Measurements from ENCODE around the gene CFAP298. TPM values are rescaled to one million over a fixed set of nuclear protein-coding genes. Genes with fewer than 3 reads are reported as not detected.

CFAP298 gene
- polyA plus RNA-seq, 1 donor from 2014 or later = 105 TPM

DNA sequence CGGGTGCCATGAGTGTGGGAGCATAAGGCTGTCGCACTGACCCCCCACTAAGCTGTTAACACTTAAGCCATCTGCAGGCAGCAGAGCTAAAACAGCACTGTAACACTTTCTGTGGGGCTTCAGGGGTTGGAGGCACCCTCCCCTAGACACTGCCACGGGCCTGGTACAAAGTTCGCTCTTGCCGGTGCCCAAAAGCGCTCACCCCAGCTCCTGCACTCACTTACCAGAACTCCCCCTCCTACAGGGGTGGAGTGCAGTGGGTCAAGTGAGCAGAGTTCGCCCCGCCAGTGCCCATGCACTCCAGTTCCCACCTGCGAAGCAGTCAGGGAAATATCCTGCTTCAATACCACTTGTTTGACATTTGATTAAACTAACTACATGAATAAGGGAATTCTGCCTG lies 46.3 kb upstream of the CFAP298 start:
- Histone ChIP-seq H3K36me3 (ENCODE audit: insufficient read depth, low read length) (peaks cover 14% of the 10 kb centered on the region), H3K9me2 (ENCODE audit: insufficient read depth, low read length) (no peaks in the 10 kb centered on the region), H3K27me3 (ENCODE audit: insufficient read depth, low read depth, low read length) (no peaks in the 10 kb centered on the region), H4K20me1 (ENCODE audit: insufficient read depth) (no peaks in the 10 kb centered on the region), H3K79me2 (replicated peaks; ENCODE audit: insufficient read depth, low read length) (no peaks in the 10 kb centered on the region), H3K4me2 (ENCODE audit: low read length) (no peak overlapping the region), H3K9me3 (ENCODE audit: low read length) (no peaks in the 10 kb centered on the region), H2AFZ (ENCODE audit: low read depth, low read length) (no peak overlapping the region), H3K9ac (ENCODE audit: low read length) (no peak overlapping the region), H3K27ac (ENCODE audit: low read length) (no peak overlapping the region), H3K4me3 (ENCODE audit: low read length) (no peak overlapping the region), H3F3A (ENCODE audit: insufficient read depth, low read length, poor library complexity, severe bottlenecking) (no peaks in the 10 kb centered on the region)
- TF ChIP-seq, protein P1, sequence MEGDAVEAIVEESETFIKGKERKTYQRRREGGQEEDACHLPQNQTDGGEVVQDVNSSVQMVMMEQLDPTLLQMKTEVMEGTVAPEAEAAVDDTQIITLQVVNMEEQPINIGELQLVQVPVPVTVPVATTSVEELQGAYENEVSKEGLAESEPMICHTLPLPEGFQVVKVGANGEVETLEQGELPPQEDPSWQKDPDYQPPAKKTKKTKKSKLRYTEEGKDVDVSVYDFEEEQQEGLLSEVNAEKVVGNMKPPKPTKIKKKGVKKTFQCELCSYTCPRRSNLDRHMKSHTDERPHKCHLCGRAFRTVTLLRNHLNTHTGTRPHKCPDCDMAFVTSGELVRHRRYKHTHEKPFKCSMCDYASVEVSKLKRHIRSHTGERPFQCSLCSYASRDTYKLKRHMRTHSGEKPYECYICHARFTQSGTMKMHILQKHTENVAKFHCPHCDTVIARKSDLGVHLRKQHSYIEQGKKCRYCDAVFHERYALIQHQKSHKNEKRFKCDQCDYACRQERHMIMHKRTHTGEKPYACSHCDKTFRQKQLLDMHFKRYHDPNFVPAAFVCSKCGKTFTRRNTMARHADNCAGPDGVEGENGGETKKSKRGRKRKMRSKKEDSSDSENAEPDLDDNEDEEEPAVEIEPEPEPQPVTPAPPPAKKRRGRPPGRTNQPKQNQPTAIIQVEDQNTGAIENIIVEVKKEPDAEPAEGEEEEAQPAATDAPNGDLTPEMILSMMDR (IDR thresholded peaks at IDR 0.05; ENCODE audit: poor library complexity, severe bottlenecking) = no peak
- no peak for TF ChIP-seq POLR2AphosphoS5 (IDR thresholded peaks at IDR 0.05)
- TF ChIP-seq MXI1 (conservative IDR thresholded peaks at IDR 0.05; ENCODE audit: poor library complexity, severe bottlenecking) = no peak
- TF ChIP-seq, protein P2, sequence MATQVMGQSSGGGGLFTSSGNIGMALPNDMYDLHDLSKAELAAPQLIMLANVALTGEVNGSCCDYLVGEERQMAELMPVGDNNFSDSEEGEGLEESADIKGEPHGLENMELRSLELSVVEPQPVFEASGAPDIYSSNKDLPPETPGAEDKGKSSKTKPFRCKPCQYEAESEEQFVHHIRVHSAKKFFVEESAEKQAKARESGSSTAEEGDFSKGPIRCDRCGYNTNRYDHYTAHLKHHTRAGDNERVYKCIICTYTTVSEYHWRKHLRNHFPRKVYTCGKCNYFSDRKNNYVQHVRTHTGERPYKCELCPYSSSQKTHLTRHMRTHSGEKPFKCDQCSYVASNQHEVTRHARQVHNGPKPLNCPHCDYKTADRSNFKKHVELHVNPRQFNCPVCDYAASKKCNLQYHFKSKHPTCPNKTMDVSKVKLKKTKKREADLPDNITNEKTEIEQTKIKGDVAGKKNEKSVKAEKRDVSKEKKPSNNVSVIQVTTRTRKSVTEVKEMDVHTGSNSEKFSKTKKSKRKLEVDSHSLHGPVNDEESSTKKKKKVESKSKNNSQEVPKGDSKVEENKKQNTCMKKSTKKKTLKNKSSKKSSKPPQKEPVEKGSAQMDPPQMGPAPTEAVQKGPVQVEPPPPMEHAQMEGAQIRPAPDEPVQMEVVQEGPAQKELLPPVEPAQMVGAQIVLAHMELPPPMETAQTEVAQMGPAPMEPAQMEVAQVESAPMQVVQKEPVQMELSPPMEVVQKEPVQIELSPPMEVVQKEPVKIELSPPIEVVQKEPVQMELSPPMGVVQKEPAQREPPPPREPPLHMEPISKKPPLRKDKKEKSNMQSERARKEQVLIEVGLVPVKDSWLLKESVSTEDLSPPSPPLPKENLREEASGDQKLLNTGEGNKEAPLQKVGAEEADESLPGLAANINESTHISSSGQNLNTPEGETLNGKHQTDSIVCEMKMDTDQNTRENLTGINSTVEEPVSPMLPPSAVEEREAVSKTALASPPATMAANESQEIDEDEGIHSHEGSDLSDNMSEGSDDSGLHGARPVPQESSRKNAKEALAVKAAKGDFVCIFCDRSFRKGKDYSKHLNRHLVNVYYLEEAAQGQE (IDR thresholded peaks at IDR 0.05; ENCODE audit: borderline replicate concordance) = no peak
- TF ChIP-seq EP300 (conservative IDR thresholded peaks at IDR 0.05; ENCODE audit: poor library complexity, severe bottlenecking) = no peak
- TF ChIP-seq EZH2 (IDR thresholded peaks at IDR 0.05; ENCODE audit: borderline replicate concordance, insufficient read depth, low read length, poor library complexity, severe bottlenecking) = no peak
- no peak for TF ChIP-seq SMC3 (conservative IDR thresholded peaks at IDR 0.05; ENCODE audit: poor library complexity)
- TF ChIP-seq TAF1 (IDR thresholded peaks at IDR 0.05; ENCODE audit: low read depth) = no peak
- TF ChIP-seq RAD21 (conservative IDR thresholded peaks at IDR 0.05) = no peak

DNA sequence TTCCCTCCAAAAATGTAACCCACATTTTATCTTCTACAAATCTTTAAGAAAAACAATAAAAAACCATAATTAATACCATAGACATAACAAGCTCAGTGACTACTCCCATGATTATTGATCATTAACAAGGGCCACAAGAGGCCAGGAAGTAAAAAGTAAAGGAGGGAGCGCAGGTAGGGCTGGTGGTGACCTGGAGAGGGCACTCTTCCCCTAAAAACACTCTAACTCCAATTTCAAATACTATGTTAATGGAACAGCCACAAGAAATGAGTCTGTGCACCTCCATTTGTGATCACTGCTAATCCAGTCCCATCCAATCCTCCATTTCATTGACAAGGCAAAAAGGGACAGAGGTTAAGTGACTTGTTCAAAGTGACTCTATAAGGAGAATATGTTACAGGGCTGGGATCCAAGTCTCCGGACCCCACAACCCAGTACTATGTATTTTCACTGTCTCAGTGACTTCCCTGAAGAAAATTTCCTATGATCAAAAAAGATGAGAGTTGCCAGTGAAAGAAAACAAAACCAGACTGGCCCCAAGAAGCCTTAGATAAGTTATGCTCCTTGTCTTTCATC lies 41.2 kb upstream of the CFAP298 start:
- Histone ChIP-seq H3K9ac (ENCODE audit: low read length) (no peak overlapping the region), H3K4me3 (ENCODE audit: low read length) (no peak overlapping the region), H2AFZ (ENCODE audit: low read depth, low read length) (no peak overlapping the region), H3K27ac (ENCODE audit: low read length) (no peak overlapping the region), H3K9me3 (ENCODE audit: low read length) (no peaks in the 10 kb centered on the region), H3K4me2 (ENCODE audit: low read length) (no peak overlapping the region), H3K36me3 (ENCODE audit: insufficient read depth, low read length) (peaks cover 23% of the 10 kb centered on the region), H3K79me2 (replicated peaks; ENCODE audit: insufficient read depth, low read length) (no peaks in the 10 kb centered on the region), H3K9me2 (ENCODE audit: insufficient read depth, low read length) (no peaks in the 10 kb centered on the region), H3F3A (ENCODE audit: insufficient read depth, low read length, poor library complexity, severe bottlenecking) (no peaks in the 10 kb centered on the region), H3K27me3 (ENCODE audit: insufficient read depth, low read depth, low read length) (no peaks in the 10 kb centered on the region), H4K20me1 (ENCODE audit: insufficient read depth) (no peaks in the 10 kb centered on the region)
- TF ChIP-seq EP300 (conservative IDR thresholded peaks at IDR 0.05; ENCODE audit: poor library complexity, severe bottlenecking) (no peak), TAF1 (IDR thresholded peaks at IDR 0.05; ENCODE audit: low read depth) (no peak), POLR2AphosphoS5 (IDR thresholded peaks at IDR 0.05) (no peak), EZH2 (IDR thresholded peaks at IDR 0.05; ENCODE audit: borderline replicate concordance, insufficient read depth, low read length, poor library complexity, severe bottlenecking) (no peak), MXI1 (conservative IDR thresholded peaks at IDR 0.05; ENCODE audit: poor library complexity, severe bottlenecking) (no peak), SMC3 (conservative IDR thresholded peaks at IDR 0.05; ENCODE audit: poor library complexity) (peak; percentile 25), RAD21 (conservative IDR thresholded peaks at IDR 0.05) (peak; percentile 51)
- TF ChIP-seq, protein P1 (IDR thresholded peaks at IDR 0.05; ENCODE audit: poor library complexity, severe bottlenecking) = peak; percentile 53
- TF ChIP-seq, protein P2 (IDR thresholded peaks at IDR 0.05; ENCODE audit: borderline replicate concordance) = no peak
